H9 (cell line): ENCODE data around the gene KCNIP1. TPM values are rescaled to one million over a fixed set of nuclear protein-coding genes. Genes with fewer than 3 reads are reported as not detected.

Experiments
- DNase-seq: peaks from one replicate; pipeline ENCODE4 v3.0.0-alpha.2; 2017
- H2AFZ ChIP-seq: one replicate; pipeline ENCODE4 v1.6.1; 2013; ENCODE audit warnings: mild to moderate bottlenecking, low read length, control low read depth, moderate library complexity
- H2AK5ac ChIP-seq: 2 replicates; pipeline ENCODE4 v1.6.1; 2013; ENCODE audit warnings: low read length, control low read depth, mixed read lengths; ENCODE audit not compliant: insufficient read length
- H2BK120ac ChIP-seq: one replicate; pipeline ENCODE4 v1.6.1; 2013; ENCODE audit warnings: low read depth, mild to moderate bottlenecking, low read length, control low read depth, inconsistent platforms; ENCODE audit not compliant: poor library complexity, severe bottlenecking
- H2BK12ac ChIP-seq: 2 replicates; pipeline ENCODE4 v1.6.1; 2013; ENCODE audit warnings: low read length, control low read depth, mixed read lengths, low read depth; ENCODE audit not compliant: insufficient read length
- H2BK15ac ChIP-seq: 2 replicates; pipeline ENCODE4 v1.6.1; 2013; ENCODE audit warnings: low read depth, low read length, control low read depth
- H2BK20ac ChIP-seq: one replicate; pipeline ENCODE4 v1.6.1; 2013; ENCODE audit warnings: low read depth, mild to moderate bottlenecking, low read length, control low read depth, inconsistent platforms; ENCODE audit not compliant: poor library complexity, severe bottlenecking
- H2BK5ac ChIP-seq: 2 replicates; pipeline ENCODE4 v1.6.1; 2013; ENCODE audit warnings: low read length, control low read depth, mixed read lengths; ENCODE audit not compliant: insufficient read length
- H3K14ac ChIP-seq: 2 replicates; pipeline ENCODE4 v1.6.1; 2013; ENCODE audit warnings: low read length, control low read depth; ENCODE audit not compliant: insufficient read depth
- H3K18ac ChIP-seq: 2 replicates; pipeline ENCODE4 v1.6.1; 2013; ENCODE audit warnings: low read depth, mild to moderate bottlenecking, mixed read lengths, low read length, control low read depth; ENCODE audit not compliant: insufficient read length
- H3K23ac ChIP-seq: 2 replicates; pipeline ENCODE4 v1.6.1; 2013; ENCODE audit warnings: low read length, control low read depth, mixed read lengths, low read depth; ENCODE audit not compliant: insufficient read length
- H3K23me2 ChIP-seq: 2 replicates; pipeline ENCODE4 v1.6.1; 2013; ENCODE audit warnings: low read depth, mild to moderate bottlenecking, mixed read lengths, low read length, control low read depth; ENCODE audit not compliant: insufficient read length, poor library complexity, severe bottlenecking
- H3K27ac ChIP-seq: 2 replicates; pipeline ENCODE4 v1.5.1; 2013; ENCODE audit warnings: low read length, control low read depth, mixed read lengths, low read depth; ENCODE audit not compliant: insufficient read length
- H3K27me3 ChIP-seq: 2 replicates; pipeline ENCODE4 v1.6.1; 2013; ENCODE audit warnings: low read length, control low read depth, inconsistent platforms; ENCODE audit not compliant: insufficient read depth
- H3K4ac ChIP-seq: 2 replicates; pipeline ENCODE4 v1.6.1; 2013; ENCODE audit warnings: low read depth, mild to moderate bottlenecking, control low read depth, inconsistent platforms, low read length, moderate library complexity
- H3K4me1 ChIP-seq: 2 replicates; pipeline ENCODE4 v1.6.1; 2013; ENCODE audit warnings: low read length, control low read depth, inconsistent platforms; ENCODE audit not compliant: insufficient read depth
- H3K4me2 ChIP-seq: 2 replicates; pipeline ENCODE4 v1.6.1; 2013; ENCODE audit warnings: low read length, control low read depth, mixed read lengths; ENCODE audit not compliant: insufficient read length, insufficient read depth
- H3K56ac ChIP-seq: 2 replicates; pipeline ENCODE4 v1.6.1; 2013; ENCODE audit warnings: low read depth, mild to moderate bottlenecking, mixed read lengths, low read length, control low read depth; ENCODE audit not compliant: insufficient read length
- H3K79me1 ChIP-seq: 2 replicates; pipeline ENCODE4 v1.6.1; 2013; ENCODE audit warnings: low read depth, mild to moderate bottlenecking, moderate library complexity, low read length, control low read depth, inconsistent platforms; ENCODE audit not compliant: insufficient read depth, poor library complexity, severe bottlenecking
- H3K79me2 ChIP-seq: 2 replicates; pipeline ENCODE4 v1.6.1; 2013; ENCODE audit warnings: low read length, control low read depth, inconsistent platforms; ENCODE audit not compliant: insufficient read depth
- H3K9ac ChIP-seq: 2 replicates; pipeline ENCODE4 v1.6.1; 2013; ENCODE audit warnings: low read length, control low read depth, mixed read lengths; ENCODE audit not compliant: insufficient read length; ENCODE audit errors: extremely low read depth
- H3K9me3 ChIP-seq: one replicate; pipeline ENCODE4 v1.6.1; 2013; ENCODE audit warnings: low read depth, low read length, inconsistent platforms; ENCODE audit not compliant: control insufficient read depth
- H3T11ph ChIP-seq: one replicate; pipeline ENCODE4 v1.6.1; 2013; ENCODE audit warnings: mild to moderate bottlenecking, low read length, control low read depth, inconsistent platforms
- H4K20me1 ChIP-seq: one replicate; pipeline ENCODE4 v1.6.1; 2013; ENCODE audit not compliant: control insufficient read depth, insufficient read length, insufficient read depth
- H4K5ac ChIP-seq: 2 replicates; pipeline ENCODE4 v1.6.1; 2013; ENCODE audit warnings: low read depth, mild to moderate bottlenecking, mixed read lengths, low read length, control low read depth; ENCODE audit not compliant: insufficient read length
- H4K8ac ChIP-seq: replicated peaks from 2 replicates; pipeline ENCODE4 v1.6.1; 2013; ENCODE audit warnings: low read length, control low read depth, mixed read lengths, low read depth; ENCODE audit not compliant: insufficient read length
- H4K91ac ChIP-seq: 2 replicates; pipeline ENCODE4 v1.6.1; 2013; ENCODE audit warnings: low read depth, mild to moderate bottlenecking, moderate library complexity, mixed read lengths, low read length, control low read depth; ENCODE audit not compliant: insufficient read length
- H3K27ac Mint-ChIP-seq, 3 experiments: 2 replicates in 2 of 3; 3 replicates in 1 of 3; pipeline ENCODE4 v1.8.0; 2020 to 2021; ENCODE audit warnings: mixed read lengths in 3 of 3, mild to moderate bottlenecking in 1 of 3, moderate library complexity in 1 of 3
- H3K27me3 Mint-ChIP-seq: 2 replicates; pipeline ENCODE4 v1.8.0; 2021; ENCODE audit warnings: low read depth, mild to moderate bottlenecking, moderate library complexity, mixed read lengths
- H3K36me3 Mint-ChIP-seq, 3 experiments: 2 replicates in 2 of 3; 3 replicates in 1 of 3; pipeline ENCODE4 v1.8.0; 2020 to 2021; ENCODE audit warnings: low read depth in 3 of 3, mixed read lengths in 3 of 3; ENCODE audit not compliant: insufficient read depth in 1 of 3
- H3K4me1 Mint-ChIP-seq, 2 experiments: 2 replicates each; pipeline ENCODE4 v1.8.0; 2020; ENCODE audit warnings: mixed read lengths in 2 of 2
- H3K4me3 Mint-ChIP-seq, 2 experiments: 2 replicates in 1 of 2; 3 replicates in 1 of 2; pipeline ENCODE4 v1.8.0; 2020 to 2021; ENCODE audit warnings: mild to moderate bottlenecking in 2 of 2, mixed read lengths in 2 of 2, moderate library complexity in 1 of 2
- H3K9me3 Mint-ChIP-seq, 2 experiments: 2 replicates in 1 of 2; 3 replicates in 1 of 2; pipeline ENCODE4 v1.8.0; 2020; ENCODE audit warnings: mild to moderate bottlenecking in 2 of 2, mixed read lengths in 2 of 2, moderate library complexity in 1 of 2
- CTCF ChIP-seq: fragments of 200-600 bp; sonication (generic); conservative IDR thresholded peaks from 3 replicates; pipeline ENCODE4 v1.8.0; 2021; ENCODE audit warnings: antibody characterized with exemption, mild to moderate bottlenecking
- WGBS: extraction: QIAGEN DNeasy Blood & Tissue Kit; methylation state at CpG from one replicate; pipeline ENCODE4 v1.1.7; 2013; ENCODE audit warnings: missing lambda C conversion rate, low lambda C conversion rate, mixed read lengths; ENCODE audit not compliant: insufficient read length; ENCODE audit errors: extremely low coverage; 5-methylcytosine and 5-hydroxymethylcytosine counted together
- total RNA-seq: library from RNA; stranded (reverse); gene quantifications from 2 replicates; pipeline ENCODE4 v1.2.1, GENCODE V29; 2021

KCNIP1 gene
- total RNA-seq, 1 experiment from 2014 or later = 0.63 TPM

GRCh38 chr5:170494041-170494440 is 9.8 kb upstream of the KCNIP1 start:
- Histone ChIP-seq H3K14ac (no peak overlapping the region), H3K4ac (no peak overlapping the region), H2BK5ac (no peak overlapping the region), H2BK20ac (no peak overlapping the region), H2AK5ac (no peak overlapping the region), H3K79me1 (no peaks in the 10 kb centered on the region), H3K56ac (no peak overlapping the region), H3K9me3 (no peaks in the 10 kb centered on the region), H3K4me2 (no peak overlapping the region), H3K79me2 (no peaks in the 10 kb centered on the region), H3K23ac (no peak overlapping the region), H4K20me1 (no peaks in the 10 kb centered on the region), H3T11ph (no peak overlapping the region), H4K5ac (no peak overlapping the region), H3K4me1 (no peaks in the 10 kb centered on the region), H2AFZ (no peak overlapping the region), H3K9ac (no peak overlapping the region), H2BK15ac (no peak overlapping the region), H4K91ac (no peak overlapping the region), H3K27me3 (no peaks in the 10 kb centered on the region), H3K18ac (no peak overlapping the region), H2BK12ac (no peak overlapping the region), H2BK120ac (no peak overlapping the region), H3K23me2 (no peaks in the 10 kb centered on the region), H4K8ac (no peak overlapping the region), H3K27ac (no peak overlapping the region)
- Mint-ChIP-seq H3K9me3 (no peaks in the 10 kb centered on the region), H3K27me3 (peaks cover 12% of the 10 kb centered on the region), H3K4me3 (no peak overlapping the region), H3K27ac (no peak overlapping the region), H3K4me1 (peaks cover 9 to 31% of the 10 kb centered on the region in 2 experiments), H3K36me3 (no peaks in the 10 kb centered on the region)
- no peak for DNase-seq
- no peak for TF ChIP-seq CTCF
- no CpG with 5 or more reads among the region's 2 CpGs for WGBS
